ENCODE data around the gene FER.

DNA sequence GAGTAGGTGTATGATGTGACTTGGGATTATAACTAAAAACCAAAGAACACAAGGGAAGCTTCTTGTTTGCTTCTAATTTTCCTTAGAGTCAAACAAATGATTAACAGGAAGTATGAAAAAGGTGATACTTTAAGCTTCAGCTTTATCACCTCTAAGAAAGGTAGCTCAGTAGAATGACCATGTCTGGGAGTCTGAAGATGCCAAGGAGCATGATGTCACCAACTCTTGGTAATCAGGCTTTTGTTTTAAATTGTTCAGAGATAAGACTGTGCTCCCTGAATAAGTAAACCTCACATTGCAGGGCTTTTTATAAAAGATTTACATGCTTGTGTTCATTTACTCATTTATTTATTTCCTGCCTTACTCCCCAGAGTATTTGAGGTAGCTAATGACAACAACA, 169.9 kb downstream of the FER start:
- TF ChIP-seq POLR2A (IDR thresholded peaks at IDR 0.05; ENCODE audit: low read depth, low read length) (no peak), RFX5 (IDR thresholded peaks at IDR 0.05; ENCODE audit: low read depth, low read length) (no peak), EZH2 (IDR thresholded peaks at IDR 0.05; ENCODE audit: borderline replicate concordance, control insufficient read depth, low read depth, low read length) (no peak), USF2 (IDR thresholded peaks at IDR 0.05; ENCODE audit: borderline replicate concordance, low read depth, low read length) (no peak), CHD2 (IDR thresholded peaks at IDR 0.05; ENCODE audit: borderline replicate concordance, low read depth, low read length) (no peak), CBX3 (IDR thresholded peaks at IDR 0.05; ENCODE audit: borderline replicate concordance, low read depth) (no peak), REST (IDR thresholded peaks at IDR 0.05; ENCODE audit: low read depth, low read length) (no peak), IKZF1 (conservative IDR thresholded peaks at IDR 0.05) (no peak), BHLHE40 (IDR thresholded peaks at IDR 0.05; ENCODE audit: borderline replicate concordance in 1 of 2, low read depth in 2 of 2, low read length in 1 of 2) (no peak), IKZF2 (IDR thresholded peaks at IDR 0.05) (no peak)
- TF ChIP-seq, protein P1, sequence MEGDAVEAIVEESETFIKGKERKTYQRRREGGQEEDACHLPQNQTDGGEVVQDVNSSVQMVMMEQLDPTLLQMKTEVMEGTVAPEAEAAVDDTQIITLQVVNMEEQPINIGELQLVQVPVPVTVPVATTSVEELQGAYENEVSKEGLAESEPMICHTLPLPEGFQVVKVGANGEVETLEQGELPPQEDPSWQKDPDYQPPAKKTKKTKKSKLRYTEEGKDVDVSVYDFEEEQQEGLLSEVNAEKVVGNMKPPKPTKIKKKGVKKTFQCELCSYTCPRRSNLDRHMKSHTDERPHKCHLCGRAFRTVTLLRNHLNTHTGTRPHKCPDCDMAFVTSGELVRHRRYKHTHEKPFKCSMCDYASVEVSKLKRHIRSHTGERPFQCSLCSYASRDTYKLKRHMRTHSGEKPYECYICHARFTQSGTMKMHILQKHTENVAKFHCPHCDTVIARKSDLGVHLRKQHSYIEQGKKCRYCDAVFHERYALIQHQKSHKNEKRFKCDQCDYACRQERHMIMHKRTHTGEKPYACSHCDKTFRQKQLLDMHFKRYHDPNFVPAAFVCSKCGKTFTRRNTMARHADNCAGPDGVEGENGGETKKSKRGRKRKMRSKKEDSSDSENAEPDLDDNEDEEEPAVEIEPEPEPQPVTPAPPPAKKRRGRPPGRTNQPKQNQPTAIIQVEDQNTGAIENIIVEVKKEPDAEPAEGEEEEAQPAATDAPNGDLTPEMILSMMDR (IDR thresholded peaks at IDR 0.05 in 2 of 3, conservative IDR thresholded peaks at IDR 0.05 in 1 of 3; ENCODE audit: control insufficient read depth in 2 of 3, extremely low read depth in 1 of 3, insufficient read depth in 1 of 3, low read depth in 3 of 3, low read length in 3 of 3) = no peak
